HuH-7.5 (cell line): ENCODE data around the gene CREB3L1.

Source experiments
- DNase-seq: peaks from one replicate; pipeline ENCODE4 v3.0.0; 2011; ENCODE audit warnings: low spot score

The CREB3L1 gene

GRCh38 chr11:46322759-46323158, 45.3 kb downstream of the CREB3L1 start:
- no peak for DNase-seq

GRCh38 chr11:46326813-46327416, 49.5 kb downstream of the CREB3L1 start:
- no peak for DNase-seq

GRCh38 chr11:46327829-46328228, 50.4 kb downstream of the CREB3L1 start:
- DNase-seq, result no peak

GRCh38 chr11:46330154-46330553, 52.7 kb downstream of the CREB3L1 start:
- DNase-seq, result no peak

- DNase-seq, result no peak
These were observed 53.3 kb downstream of the CREB3L1 start for GRCh38 chr11:46330563-46331281.

GRCh38 chr11:46331282-46331984, 54.0 kb downstream of the CREB3L1 start:
- DNase-seq, result no peak

GRCh38 chr11:46332093-46332567, 54.7 kb downstream of the CREB3L1 start:
- DNase-seq, result no peak

- no peak for DNase-seq
These were observed 55.3 kb downstream of the CREB3L1 start for GRCh38 chr11:46332568-46333393.

- DNase-seq, result no peak
These were observed 56.0 kb downstream of the CREB3L1 start for GRCh38 chr11:46333394-46333947.

GRCh38 chr11:46334211-46334610, 56.7 kb downstream of the CREB3L1 start:
- no peak for DNase-seq

- DNase-seq, result no peak
These were observed 57.8 kb downstream of the CREB3L1 start for GRCh38 chr11:46335271-46335670.

- DNase-seq, result no peak
These were observed 58.6 kb downstream of the CREB3L1 start for GRCh38 chr11:46335890-46336562.

- DNase-seq, result no peak
These were observed 59.2 kb downstream of the CREB3L1 start for GRCh38 chr11:46336563-46337180.

- DNase-seq, result no peak
These were observed 60.3 kb downstream of the CREB3L1 start for GRCh38 chr11:46337626-46338345.

GRCh38 chr11:46338636-46338987, 61.1 kb downstream of the CREB3L1 start:
- DNase-seq, result no peak

- no peak for DNase-seq
These were observed 61.7 kb downstream of the CREB3L1 start for GRCh38 chr11:46338988-46339666.

- no peak for DNase-seq
These were observed 62.4 kb downstream of the CREB3L1 start for GRCh38 chr11:46339816-46340215.

- DNase-seq, result no peak
These were observed 64.0 kb downstream of the CREB3L1 start for GRCh38 chr11:46341454-46341853.

- no peak for DNase-seq
These were observed 64.8 kb downstream of the CREB3L1 start for GRCh38 chr11:46342239-46342638.

GRCh38 chr11:46343520-46343919, 66.1 kb downstream of the CREB3L1 start:
- DNase-seq, result no peak
